SH-SY5Y (cell line): Measurements from ENCODE around the gene NACC2.

ENCODE experiments used
- GATA2 ChIP-seq: IDR thresholded peaks from 2 replicates; pipeline ENCODE4 v1.6.1; 2011; ENCODE audit warnings: mild to moderate bottlenecking, low read depth, low read length
- GATA3 ChIP-seq: IDR thresholded peaks from 2 replicates; pipeline ENCODE4 v1.6.1; 2011; ENCODE audit warnings: low read depth, mild to moderate bottlenecking, low read length, moderate library complexity

DNA sequence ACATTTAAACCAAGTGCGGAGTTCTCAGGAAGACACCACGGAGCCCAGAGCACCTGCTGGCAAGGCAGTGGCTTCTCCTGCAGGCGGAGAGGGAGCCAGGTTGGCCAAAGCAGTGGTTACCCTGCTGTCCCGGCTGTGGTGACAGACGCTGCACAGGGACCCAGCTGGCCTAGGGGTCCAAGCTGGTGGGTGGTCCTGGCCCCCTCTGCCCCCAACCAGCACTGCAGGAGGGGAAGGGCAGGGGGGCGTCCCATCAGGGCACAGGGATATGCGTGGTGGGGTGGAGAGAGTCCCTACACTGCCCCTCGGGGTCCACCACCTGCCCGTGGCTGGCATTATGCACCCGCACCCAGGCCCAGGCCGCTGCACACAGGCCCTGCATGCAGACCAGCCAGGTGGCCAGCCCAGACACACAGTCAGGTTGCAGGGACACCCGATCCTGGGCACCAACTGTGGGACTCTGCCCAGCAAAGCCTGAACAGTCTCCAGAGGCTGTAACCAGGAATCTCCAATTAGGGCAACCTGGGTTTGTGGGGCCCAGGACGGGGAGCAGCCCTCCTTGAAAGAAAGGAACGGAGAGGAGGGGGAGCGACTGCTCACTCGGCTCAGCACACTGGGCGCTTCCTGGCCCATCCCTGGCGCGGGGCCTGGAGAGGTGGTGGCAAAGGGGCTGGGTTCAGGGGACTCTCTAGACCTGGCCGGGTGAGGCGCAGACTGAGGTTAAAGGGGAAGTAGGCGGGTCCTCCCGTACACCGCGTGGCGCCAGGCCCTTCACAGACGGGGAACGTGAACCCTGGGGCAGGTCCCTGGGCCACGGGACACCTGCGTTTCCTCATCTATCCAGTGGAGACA is 46.3 kb downstream of the NACC2 start:
- TF ChIP-seq GATA2, result no peak
- no peak for TF ChIP-seq GATA3
